HepG2 (cell line): ENCODE data around the gene ZNF670.

Experiments
- ATF7 ChIP-seq, 2 experiments: fragments of 450-650 bp in 1 of 2; sonication (generic) in 1 of 2; formaldehyde crosslinking in 1 of 2; IDR thresholded peaks; 2 replicates each; pipeline versions ENCODE4 v1.4.0 to v1.6.1; 2016 to 2020; ENCODE audit warnings: antibody characterized with exemption in 1 of 2, mild to moderate bottlenecking in 1 of 2, missing genetic modification reagents in 1 of 2
- EZH2 ChIP-seq: conservative IDR thresholded peaks from 2 replicates; pipeline ENCODE4 v1.6.1; 2012; ENCODE audit warnings: mild to moderate bottlenecking, low read depth, low read length, moderate library complexity
- FOXK2 ChIP-seq: fragments of 450-650 bp; IDR thresholded peaks from 2 replicates; pipeline ENCODE4 v1.6.1; 2016
- MED1 ChIP-seq: sonication (generic); formaldehyde crosslinking; IDR thresholded peaks from 2 replicates; pipeline ENCODE4 v1.4.0; 2020; ENCODE audit warnings: missing genetic modification reagents
- MLLT10 ChIP-seq: sonication (generic); formaldehyde crosslinking; IDR thresholded peaks from 2 replicates; pipeline ENCODE4 v1.4.0; 2020; ENCODE audit warnings: missing genetic modification reagents
- NFYB ChIP-seq: sonication (generic); formaldehyde crosslinking; IDR thresholded peaks from 2 replicates; pipeline ENCODE4 v1.4.0; 2020; ENCODE audit warnings: missing genetic modification reagents
- NR1H2 ChIP-seq: sonication (generic); formaldehyde crosslinking; IDR thresholded peaks from 2 replicates; pipeline ENCODE4 v1.8.1; 2022; ENCODE audit warnings: low read depth, missing genetic modification reagents, borderline replicate concordance
- PAWR ChIP-seq: sonication (generic); formaldehyde crosslinking; IDR thresholded peaks from 2 replicates; pipeline ENCODE4 v1.4.0; 2020; ENCODE audit warnings: missing genetic modification reagents, mild to moderate bottlenecking, borderline replicate concordance
- POLR2AphosphoS5 ChIP-seq: IDR thresholded peaks from 2 replicates; pipeline ENCODE4 v1.6.1; 2012; ENCODE audit warnings: low read depth, low read length
- SRF ChIP-seq: IDR thresholded peaks from 2 replicates; pipeline ENCODE4 v1.6.1; 2011; ENCODE audit warnings: mild to moderate bottlenecking, low read depth, low read length, moderate library complexity
- SRSF1 ChIP-seq: fragments of 200-400 bp; formaldehyde crosslinking; optimal IDR thresholded peaks from 2 replicates; pipeline ENCODE3; 2017; ENCODE audit warnings: mild to moderate bottlenecking, low read depth, low read length, moderate library complexity
- ZFY ChIP-seq: sonication (generic); formaldehyde crosslinking; IDR thresholded peaks from 2 replicates; pipeline ENCODE4 v1.4.0; 2020; ENCODE audit warnings: missing genetic modification reagents
- ZNF256 ChIP-seq: sonication (generic); formaldehyde crosslinking; conservative IDR thresholded peaks from 2 replicates; pipeline ENCODE4 v1.4.0; 2020; ENCODE audit warnings: missing genetic modification reagents

GRCh38 chr1:247115141-247115510 lies 36.5 kb upstream of the ZNF670 start:
- TF ChIP-seq SRSF1 (no peak), NR1H2 (CRISPR knock-in tag) (no peak), PAWR (no peak), POLR2AphosphoS5 (no peak), ZNF256 (CRISPR knock-in tag) (no peak), ATF7 (IDR thresholded peaks at IDR 0.05) (no peak), ATF7 (CRISPR knock-in tag; IDR thresholded peaks at IDR 0.05) (no peak), MED1 (CRISPR knock-in tag) (no peak), MLLT10 (CRISPR knock-in tag) (no peak), SRF (no peak), FOXK2 (no peak), EZH2 (no peak), NFYB (CRISPR knock-in tag) (no peak), ZFY (CRISPR knock-in tag) (no peak)
